Epithelial cell of esophagus (primary cell): ENCODE data around the gene TTC38.

Source experiments
- DNase-seq: peaks from one replicate; pipeline ENCODE4 v3.0.0; 2010; ENCODE audit warnings: low read depth
- H3K4me3 ChIP-seq: 2 replicates; pipeline ENCODE4 v1.5.1; 2011; ENCODE audit warnings: mild to moderate bottlenecking, low read length, control low read depth
- CTCF ChIP-seq: IDR thresholded peaks from 2 replicates; pipeline ENCODE4 v1.5.1; 2011; ENCODE audit warnings: low read depth, mild to moderate bottlenecking, low read length, control low read depth, inconsistent platforms; ENCODE audit not compliant: insufficient read depth; ENCODE audit errors: missing control alignments

Gene TTC38

DNA sequence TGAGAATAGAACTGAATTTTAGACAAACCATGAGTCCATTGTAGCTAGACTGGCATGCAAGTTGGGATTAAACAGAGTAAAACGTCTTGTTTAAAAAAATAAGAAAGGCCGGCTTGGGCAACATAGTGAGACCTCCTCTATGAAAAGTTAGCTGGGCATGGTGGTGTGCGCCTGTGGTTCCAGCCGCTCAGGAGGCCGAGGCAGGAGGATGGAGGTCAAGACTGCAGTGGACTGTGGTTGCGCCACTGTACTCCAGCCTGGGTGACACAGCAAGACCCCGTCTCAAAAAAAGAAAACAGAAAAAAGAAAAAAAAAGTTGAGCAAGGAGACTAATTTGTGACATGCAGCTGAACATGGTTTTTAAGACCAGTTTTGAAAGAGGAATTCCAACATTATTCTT is 41.2 kb upstream of the TTC38 start:
- H3K4me3 ChIP-seq: no peak overlapping the region
- no peak for DNase-seq
- no peak for TF ChIP-seq CTCF

- no peak overlapping the region for H3K4me3 ChIP-seq
- no peak for TF ChIP-seq CTCF
- DNase-seq: no peak
These were observed 38.1 kb upstream of the TTC38 start for GRCh38 chr22:46229701-46230100.

DNA sequence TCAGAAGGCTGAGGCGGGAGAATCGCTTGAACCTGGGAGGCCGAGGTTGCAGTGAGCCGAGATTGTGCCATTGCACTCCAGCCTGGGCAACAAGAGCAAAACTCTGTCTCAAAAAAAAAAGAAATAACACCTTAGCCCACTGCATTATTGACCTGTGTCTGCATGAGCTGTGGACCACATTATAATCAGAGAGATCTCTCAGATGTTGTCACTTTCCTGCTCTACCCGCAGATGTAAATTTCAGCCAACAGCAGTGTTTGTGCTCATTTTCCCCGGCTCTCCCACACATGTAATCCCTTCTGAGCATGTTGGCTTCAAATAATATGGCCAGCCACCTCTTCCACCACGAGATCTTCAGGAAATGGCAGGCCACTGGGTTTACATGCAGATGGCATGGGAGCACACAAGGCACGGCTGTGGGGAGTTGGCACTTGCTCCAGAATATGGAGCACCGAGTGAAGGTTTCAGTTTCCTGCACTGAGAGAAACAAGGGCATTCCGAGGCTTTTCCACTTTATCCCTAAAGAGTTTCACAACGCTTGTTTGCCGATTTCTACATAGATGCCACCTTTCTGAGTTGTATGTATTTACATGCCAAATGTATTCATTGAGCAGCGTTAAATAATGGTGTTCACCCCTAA is 37.4 kb upstream of the TTC38 start:
- no peak for TF ChIP-seq CTCF
- no peak overlapping the region for H3K4me3 ChIP-seq
- DNase-seq: no peak

GRCh38 chr22:46233231-46233630 is 34.6 kb upstream of the TTC38 start:
- no peak overlapping the region for H3K4me3 ChIP-seq
- peak; percentile 51 for DNase-seq
- no peak for TF ChIP-seq CTCF

GRCh38 chr22:46234969-46235368 is 32.8 kb upstream of the TTC38 start:
- DNase-seq: no peak
- no peak overlapping the region for H3K4me3 ChIP-seq
- no peak for TF ChIP-seq CTCF

- H3K4me3 ChIP-seq: no peak overlapping the region
- DNase-seq: no peak
- TF ChIP-seq CTCF: no peak
These were observed 30.2 kb upstream of the TTC38 start for GRCh38 chr22:46237453-46238124.

- no peak overlapping the region for H3K4me3 ChIP-seq
- DNase-seq: no peak
- no peak for TF ChIP-seq CTCF
These were observed 29.3 kb upstream of the TTC38 start for GRCh38 chr22:46238541-46238940.
